Stimulated activated CD4-positive, alpha-beta T cell treated with anti-CD3 and anti-CD28 coated beads, Interleukin-15, amount 100 ng/mL, for 24 hours (primary cell): ENCODE data around the gene PCNX3.

ENCODE experiments used
- DNase-seq: peaks from one replicate; pipeline ENCODE4 v3.0.0-alpha.2; 2020

Gene PCNX3

DNA sequence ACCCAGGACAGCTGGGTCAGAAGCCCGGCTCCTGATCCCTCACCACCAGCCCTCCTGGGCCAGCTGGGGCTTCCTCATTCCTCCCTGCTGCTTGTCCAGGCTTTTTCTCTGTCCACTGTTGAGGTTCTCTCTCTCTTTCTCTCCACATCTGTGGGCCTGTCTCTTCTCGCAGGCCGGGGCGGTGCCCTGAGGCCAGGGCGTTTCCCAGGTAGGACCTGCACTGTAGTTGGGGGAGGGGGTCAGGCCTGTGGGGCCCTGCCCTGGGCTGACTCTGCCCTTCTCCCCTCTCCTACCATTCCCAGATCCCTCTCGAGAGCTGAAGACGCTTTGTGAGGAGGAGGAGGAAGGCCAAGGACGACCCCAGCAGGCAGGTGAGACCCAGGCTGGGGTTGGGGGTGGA lies 34.8 kb upstream of the PCNX3 start:
- DNase-seq = no peak

DNA sequence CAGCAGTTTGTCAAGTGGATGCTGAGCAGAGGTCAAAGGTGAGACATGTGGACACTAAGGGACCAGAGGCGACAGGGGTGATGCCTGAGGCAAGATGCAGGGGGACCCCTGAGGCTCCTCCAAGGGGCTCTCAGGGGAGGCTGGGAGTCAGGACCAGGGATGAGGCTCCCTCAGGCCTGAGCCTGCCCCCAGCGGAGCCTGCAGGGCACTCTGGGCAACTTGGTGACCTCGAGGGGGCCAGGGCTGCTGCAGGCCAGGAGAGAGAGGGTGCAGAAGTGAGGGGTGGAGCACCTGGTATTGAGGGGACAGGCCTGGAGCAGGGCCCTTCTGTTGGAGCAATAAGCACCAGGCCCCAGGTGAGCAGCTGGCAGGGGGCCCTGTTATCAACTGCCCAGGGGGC lies 33.6 kb upstream of the PCNX3 start:
- no peak for DNase-seq

DNA sequence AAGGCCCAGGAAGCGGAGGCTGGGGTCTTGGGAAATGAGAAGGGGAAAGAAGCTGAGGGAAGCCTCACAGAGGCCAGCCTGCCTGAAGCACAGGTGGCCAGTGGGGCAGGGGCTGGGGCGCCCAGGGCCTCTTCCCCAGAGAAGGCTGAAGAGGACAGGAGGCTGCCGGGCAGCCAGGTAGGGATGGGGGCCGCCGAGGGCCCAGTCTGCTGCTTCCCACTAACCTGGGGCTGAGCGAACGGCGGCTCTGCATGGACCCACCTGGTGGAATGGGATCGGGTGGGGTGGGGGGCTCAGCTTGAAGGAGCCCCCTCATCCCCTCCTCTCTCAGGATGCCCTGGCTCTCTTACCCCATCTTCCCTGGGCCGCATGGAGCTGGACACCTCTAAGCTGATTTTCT lies 32.0 kb upstream of the PCNX3 start:
- no peak for DNase-seq

DNA sequence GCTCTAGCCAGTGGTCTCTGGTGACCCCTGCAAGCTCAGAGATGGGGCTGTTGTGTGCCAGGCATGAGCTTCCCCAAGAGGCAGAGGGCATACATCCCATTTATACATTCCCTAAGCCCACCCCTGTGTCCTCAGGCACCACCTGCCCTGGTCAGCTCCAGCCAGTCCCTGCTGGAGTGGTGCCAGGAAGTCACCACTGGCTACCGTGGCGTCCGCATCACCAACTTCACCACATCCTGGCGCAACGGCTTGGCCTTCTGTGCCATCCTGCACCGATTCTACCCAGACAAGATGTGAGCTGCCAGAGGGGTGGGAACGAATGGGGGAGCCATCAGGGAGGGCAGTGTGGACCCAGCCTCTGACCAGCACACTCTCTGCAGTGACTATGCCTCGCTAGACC lies 31.5 kb upstream of the PCNX3 start:
- no peak for DNase-seq

DNA sequence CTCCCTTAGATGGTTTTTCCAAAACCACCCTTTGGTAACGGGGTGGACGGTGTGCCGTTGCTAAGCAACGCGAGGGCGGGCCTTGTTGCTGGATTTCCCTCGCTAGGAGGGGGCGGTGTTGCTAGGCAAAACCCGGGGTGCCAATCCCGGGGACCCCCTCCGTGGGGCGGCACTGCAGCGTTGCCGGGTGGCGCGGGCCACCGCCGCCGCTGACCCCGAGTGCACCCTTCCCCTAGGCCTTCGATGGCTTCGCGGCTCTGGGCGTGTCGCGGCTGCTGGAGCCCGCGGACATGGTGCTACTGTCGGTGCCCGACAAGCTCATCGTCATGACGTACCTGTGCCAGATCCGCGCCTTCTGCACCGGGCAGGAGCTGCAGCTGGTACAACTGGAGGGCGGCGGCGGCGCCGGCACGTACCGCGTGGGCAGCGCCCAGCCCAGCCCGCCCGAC lies 30.8 kb upstream of the PCNX3 start:
- no peak for DNase-seq

DNA sequence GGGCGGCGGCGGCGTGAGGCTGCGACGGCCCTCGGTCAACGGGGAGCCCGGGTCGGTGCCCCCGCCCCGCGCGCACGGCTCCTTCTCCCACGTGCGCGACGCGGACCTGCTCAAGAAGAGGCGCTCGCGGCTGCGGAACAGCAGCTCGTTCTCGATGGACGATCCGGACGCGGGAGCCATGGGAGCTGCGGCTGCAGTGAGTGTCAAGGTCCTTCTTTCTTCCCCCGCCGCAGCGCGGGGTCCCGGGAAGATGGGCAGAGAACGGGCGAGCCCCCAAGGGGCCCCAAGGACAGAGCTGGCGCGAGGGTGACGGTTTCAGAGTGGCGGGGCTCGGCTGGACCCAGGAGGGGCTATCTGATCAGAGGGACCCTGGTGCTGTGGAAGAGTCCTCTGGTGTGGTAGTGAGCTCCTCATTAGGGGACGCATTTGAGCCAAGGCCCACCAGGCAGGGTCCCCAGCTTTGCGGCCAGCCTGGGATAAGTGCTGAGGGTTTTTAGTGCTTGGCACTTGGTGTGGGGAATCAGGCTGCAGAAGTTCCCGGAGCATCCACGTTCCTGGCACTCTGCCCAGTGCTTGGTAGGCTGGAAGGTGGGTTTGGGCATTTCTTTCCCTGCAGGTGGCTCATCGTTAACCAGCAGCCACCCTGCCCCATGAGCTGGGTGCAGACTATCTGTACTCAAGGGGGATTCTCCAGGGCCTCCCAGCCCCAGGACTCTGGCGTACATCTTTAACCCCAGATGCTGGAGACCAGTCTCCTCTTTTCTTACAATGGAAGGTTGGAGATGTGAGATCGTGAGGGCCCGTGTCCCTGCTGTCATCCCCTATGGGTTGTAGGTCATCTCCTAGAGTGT lies 30.0 kb upstream of the PCNX3 start:
- no peak for DNase-seq

- no peak for DNase-seq
Observed at GRCh38 chr11:65586247-65586630, 29.3 kb upstream of the PCNX3 start.

DNA sequence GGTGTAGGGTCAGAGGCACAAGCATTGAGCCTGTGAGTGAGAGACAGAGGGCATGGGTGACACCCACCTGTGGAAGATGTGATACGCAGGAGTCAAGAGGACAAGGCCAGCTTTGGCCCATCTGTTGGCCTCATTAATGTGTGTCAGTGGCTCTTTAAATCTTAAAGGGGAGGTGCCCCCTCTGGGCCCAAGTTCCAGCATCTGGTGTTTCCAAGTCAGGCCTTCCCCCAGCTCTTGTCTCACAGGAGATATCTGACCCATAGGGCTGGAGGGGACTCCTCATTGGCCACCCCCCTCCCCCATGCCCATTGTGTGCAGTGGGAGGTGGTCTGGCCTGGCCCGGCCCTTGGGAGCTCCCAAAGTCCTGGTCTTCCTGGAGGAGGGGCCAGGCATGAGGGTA lies 28.9 kb upstream of the PCNX3 start:
- DNase-seq = no peak

GRCh38 chr11:65588199-65589054 lies 27.1 kb upstream of the PCNX3 start:
- DNase-seq = peak; percentile 88

DNA sequence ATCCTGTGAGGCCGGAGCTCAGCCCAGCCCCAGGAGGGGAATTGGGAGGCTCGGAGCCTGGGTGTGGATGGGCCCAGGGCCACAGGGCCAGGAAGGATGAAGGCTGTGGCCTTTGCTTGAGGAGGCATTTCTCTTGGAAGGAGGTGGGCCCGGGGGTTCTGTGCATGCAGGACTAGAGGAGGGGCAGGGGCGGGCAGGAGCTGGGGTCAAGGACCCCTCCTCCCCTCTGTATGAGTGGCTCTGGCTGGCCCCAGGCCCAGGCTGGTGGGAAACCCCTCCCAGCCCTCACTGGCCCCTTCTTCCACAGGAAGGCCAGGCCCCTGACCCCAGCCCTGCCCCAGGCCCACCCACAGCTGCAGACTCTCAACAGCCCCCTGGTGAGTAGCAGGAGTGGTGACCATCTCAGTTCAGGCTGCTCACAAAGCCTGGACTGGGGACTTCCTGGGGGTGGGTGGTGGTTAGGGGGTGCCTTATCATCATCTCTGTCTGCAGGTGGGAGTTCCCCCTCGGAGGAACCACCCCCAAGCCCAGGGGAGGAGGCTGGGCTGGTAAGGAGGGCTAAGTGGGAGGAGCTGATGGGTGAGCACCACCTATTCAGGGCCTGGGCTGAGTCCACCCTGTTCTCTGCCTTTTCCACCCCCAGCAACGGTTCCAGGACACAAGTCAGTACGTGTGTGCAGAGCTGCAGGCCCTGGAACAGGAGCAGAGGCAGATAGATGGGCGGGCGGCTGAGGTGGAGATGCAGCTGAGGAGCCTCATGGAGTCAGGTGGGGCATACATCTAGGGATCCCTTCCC lies 25.9 kb upstream of the PCNX3 start:
- peak; percentile 48 for DNase-seq

GRCh38 chr11:65590240-65590738 lies 25.3 kb upstream of the PCNX3 start:
- DNase-seq = no peak

DNA sequence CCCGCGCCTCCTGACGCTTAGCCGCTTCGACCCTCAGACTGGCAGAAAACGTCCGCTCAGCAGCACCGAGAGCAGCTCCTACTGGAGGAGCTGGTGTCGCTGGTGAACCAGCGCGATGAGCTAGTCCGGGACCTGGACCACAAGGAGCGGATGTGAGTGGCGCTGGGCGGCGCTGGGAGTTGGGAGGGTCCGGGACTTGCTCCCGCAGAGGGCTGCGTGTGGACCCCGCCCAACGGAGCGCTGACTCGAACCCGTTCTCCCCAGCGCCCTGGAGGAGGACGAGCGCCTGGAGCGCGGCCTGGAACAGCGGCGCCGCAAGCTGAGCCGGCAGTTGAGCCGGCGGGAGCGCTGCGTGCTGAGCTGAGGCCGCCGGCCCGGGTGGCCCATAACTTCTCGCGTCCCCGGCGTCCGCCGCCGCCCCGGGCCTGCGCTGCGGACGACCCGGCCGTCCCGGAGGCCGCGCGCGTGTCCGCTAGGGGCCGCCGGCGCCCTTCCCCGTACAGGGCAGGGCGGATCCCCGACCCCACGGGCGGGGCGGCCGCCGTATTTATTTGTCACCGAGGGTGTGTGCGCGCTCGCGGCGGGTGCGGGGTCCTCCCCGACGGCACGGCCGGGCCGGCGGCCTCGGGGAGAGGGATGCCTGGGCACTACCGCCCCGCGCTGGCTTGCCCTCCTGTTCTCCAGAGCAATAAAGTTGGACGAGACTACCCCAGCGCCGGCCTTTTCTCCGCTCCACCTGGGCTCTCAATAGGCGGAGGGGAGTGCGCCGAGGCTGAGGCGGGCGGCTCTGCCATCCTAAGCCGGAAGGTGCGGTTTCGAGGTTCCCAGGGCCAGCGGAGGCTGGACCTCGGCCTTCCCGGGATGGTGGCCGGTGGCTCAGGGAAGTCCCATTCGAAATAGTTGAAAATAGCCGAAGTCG lies 23.4 kb upstream of the PCNX3 start:
- DNase-seq = no peak

- DNase-seq = no peak
Observed at GRCh38 chr11:65592858-65593517, 22.6 kb upstream of the PCNX3 start.

GRCh38 chr11:65593518-65594414 lies 21.8 kb upstream of the PCNX3 start:
- DNase-seq = peak; percentile 60

GRCh38 chr11:65595131-65595530 lies 20.4 kb upstream of the PCNX3 start:
- DNase-seq = no peak

GRCh38 chr11:65595543-65596281 lies 19.9 kb upstream of the PCNX3 start, which contains the start of gene KCNK7:
KCNK7 (minus strand) TSS chr11:65595800; CDS start chr11:65595772, 28 bp downstream.
- peak; percentile 40 for DNase-seq

- DNase-seq = no peak
Observed at GRCh38 chr11:65596520-65596919, 19.1 kb upstream of the PCNX3 start.

- DNase-seq = no peak
Observed at GRCh38 chr11:65598258-65598699, 17.3 kb upstream of the PCNX3 start.
